A549 treated with Mapracorat at 1 μM for 4 hours (cell line): ENCODE measurements around the gene EDRF1. TPM values are rescaled to one million over a fixed set of nuclear protein-coding genes. Genes with fewer than 3 reads are reported as not detected.

Experiments used
- total RNA-seq: library from RNA; stranded (reverse); fragments of 200-300 nt; extraction: Qiagen RNA extraction; gene quantifications from 5 replicates; pipeline ENCODE4 v1.2.3, GENCODE V29; 2022

The EDRF1 gene
- total RNA-seq = 12.8 to 17.4 TPM (median 16.3 TPM) in 5 replicates

GRCh38 chr10:125719173-125720001 lies at the start of gene EDRF1:
EDRF1 (plus strand) TSS chr10:125719709; CDS start chr10:125719808, 99 bp downstream.

GRCh38 chr10:125683063-125683462 lies 36.4 kb upstream of the EDRF1 start, which contains the start of gene TEX36:
TEX36 (minus strand) TSS chr10:125683163; CDS start chr10:125682989, 174 bp downstream.

GRCh38 chr10:125775491-125776106 lies 56.1 kb downstream of the EDRF1 start, which contains the start of gene MMP21:
MMP21 (minus strand) TSS chr10:125775821; CDS start chr10:125775821, 0 bp downstream.

Other genes starting within 250 kb of the EDRF1 start
- gene TEX36, start 36.5 kb upstream of the EDRF1 start, total RNA-seq = not detected in 5 replicates
- 0.08 to 0.11 TPM in 2 of 5 replicates, not detected in the others for gene MMP21, start 56.1 kb downstream of the EDRF1 start, total RNA-seq
- gene UROS, start 103.5 kb downstream of the EDRF1 start, total RNA-seq = 55.3 to 58.9 TPM (median 57.0 TPM) in 5 replicates
- 96.4 to 127 TPM (median 106 TPM) in 5 replicates for gene BCCIP, start 103.8 kb downstream of the EDRF1 start, total RNA-seq
- 28.7 to 39.4 TPM (median 37.4 TPM) in 5 replicates for gene DHX32, start 161.6 kb downstream of the EDRF1 start, total RNA-seq
- 2.2 to 3.3 TPM (median 2.3 TPM) in 5 replicates for gene FANK1, start 176.9 kb downstream of the EDRF1 start, total RNA-seq